CD4-positive, alpha-beta T cell treated with Interleukin-12 subunit alpha and Interleukin-12 subunit beta, for 1 hour (primary cell): Measurements from ENCODE around the gene WDR7.
A peak's percentile ranks its signal among the peaks of the same experiment; 100 is the strongest.

Experiments used
- DNase-seq: peaks from one replicate; pipeline ENCODE4 v3.0.0-alpha.2; 2020

Gene WDR7

GRCh38 chr18:57004366-57005121, 353.4 kb downstream of the WDR7 start:
- peak; percentile 13 for DNase-seq

GRCh38 chr18:57008001-57008686, 357.0 kb downstream of the WDR7 start:
- DNase-seq, result no peak

- DNase-seq, result no peak
Measured at GRCh38 chr18:57009844-57010243, 358.7 kb downstream of the WDR7 start.

- no peak for DNase-seq
Measured at GRCh38 chr18:57014772-57015413, 363.7 kb downstream of the WDR7 start.

- DNase-seq, result no peak
Measured at GRCh38 chr18:57015451-57015850, 364.3 kb downstream of the WDR7 start.

GRCh38 chr18:57018845-57019244, 367.7 kb downstream of the WDR7 start:
- DNase-seq, result no peak

GRCh38 chr18:57022716-57023115, 371.6 kb downstream of the WDR7 start:
- DNase-seq, result no peak

- DNase-seq, result no peak
Measured at GRCh38 chr18:57023275-57023882, 372.2 kb downstream of the WDR7 start.

GRCh38 chr18:57025540-57025939, 374.4 kb downstream of the WDR7 start:
- DNase-seq, result no peak

GRCh38 chr18:57026316-57026715, 375.2 kb downstream of the WDR7 start:
- DNase-seq, result no peak

GRCh38 chr18:57027190-57027708, 376.1 kb downstream of the WDR7 start:
- DNase-seq, result no peak

GRCh38 chr18:57029761-57030160, 378.6 kb downstream of the WDR7 start:
- no peak for DNase-seq

- no peak for DNase-seq
Measured at GRCh38 chr18:57030417-57030816, 379.3 kb downstream of the WDR7 start.

GRCh38 chr18:57035590-57035989, 384.4 kb downstream of the WDR7 start:
- DNase-seq, result no peak

- DNase-seq, result no peak
Measured at GRCh38 chr18:57038395-57038794, 387.2 kb downstream of the WDR7 start.

GRCh38 chr18:57040175-57040574, 389.0 kb downstream of the WDR7 start:
- no peak for DNase-seq

GRCh38 chr18:57043241-57043640, 392.1 kb downstream of the WDR7 start:
- no peak for DNase-seq

GRCh38 chr18:57048351-57048750, 397.2 kb downstream of the WDR7 start:
- no peak for DNase-seq

GRCh38 chr18:57048859-57049258, 397.7 kb downstream of the WDR7 start:
- no peak for DNase-seq

GRCh38 chr18:57050310-57050949, 399.3 kb downstream of the WDR7 start:
- DNase-seq, result no peak

- DNase-seq, result no peak
Measured at GRCh38 chr18:57051021-57051656, 400.0 kb downstream of the WDR7 start.

GRCh38 chr18:57051657-57052044, 400.5 kb downstream of the WDR7 start:
- no peak for DNase-seq
